ENCODE measurements around the gene PTOV1. TPM values are rescaled to one million over a fixed set of nuclear protein-coding genes. Genes with fewer than 3 reads are reported as not detected.

PTOV1 gene
- total RNA-seq, 3 donors from 2014 or later, result 92.8 to 171 (median 107) TPM

GRCh38 chr19:49837425-49837824, 13.5 kb upstream of the PTOV1 start:
- no peak for ATAC-seq

GRCh38 chr19:49838885-49839588, 11.9 kb upstream of the PTOV1 start:
- intact Hi-C loops (cut with DNase I, micrococcal nuclease), result no loop called here
- Histone ChIP-seq H3K9me3 (no peaks in the 10 kb centered on the region), H3K36me3 (ENCODE audit: low read depth) (peaks cover 6% of the 10 kb centered on the region), H3K4me1 (ENCODE audit: low read depth) (no peaks in the 10 kb centered on the region), H3K4me3 (no peak overlapping the region)
- DNase-seq (no peak), ATAC-seq (no peak)
- no peak for TF ChIP-seq CTCF (IDR thresholded peaks at IDR 0.05)

More at GRCh38 chr19:49837425-49837824, 13.5 kb upstream of the PTOV1 start:
- intact Hi-C loops (cut with DNase I, micrococcal nuclease), result no loop called here
- no peaks in the 10 kb centered on the region for H3K9me3 ChIP-seq
- H3K36me3 ChIP-seq (ENCODE audit: low read depth), result peaks cover 6% of the 10 kb centered on the region
- H3K4me1 ChIP-seq (ENCODE audit: low read depth), result no peaks in the 10 kb centered on the region
- DNase-seq, result no peak
- no peak overlapping the region for H3K4me3 ChIP-seq
- TF ChIP-seq CTCF (IDR thresholded peaks at IDR 0.05), result no peak

- Histone ChIP-seq H3K4me1 (ENCODE audit: low read depth) (no peaks in the 10 kb centered on the region), H3K4me3 (no peak overlapping the region), H3K9me3 (no peaks in the 10 kb centered on the region), H3K36me3 (ENCODE audit: low read depth) (peaks cover 6% of the 10 kb centered on the region)
- DNase-seq, result no peak
- no peak for TF ChIP-seq CTCF (IDR thresholded peaks at IDR 0.05)
- no peak for ATAC-seq
- intact Hi-C loops (cut with DNase I, micrococcal nuclease), result no loop called here
These were observed 11.2 kb upstream of the PTOV1 start for GRCh38 chr19:49839713-49840112.

GRCh38 chr19:49840321-49840720, 10.6 kb upstream of the PTOV1 start:
- no peak overlapping the region for H3K4me3 ChIP-seq
- intact Hi-C loops (cut with DNase I, micrococcal nuclease), result no loop called here
- DNase-seq, result no peak

GRCh38 chr19:49840736-49841249, 10.2 kb upstream of the PTOV1 start:
- DNase-seq, result no peak
- Histone ChIP-seq H3K9me3 (no peaks in the 10 kb centered on the region), H3K4me3 (no peak overlapping the region), H3K4me1 (ENCODE audit: low read depth) (no peaks in the 10 kb centered on the region), H3K36me3 (ENCODE audit: low read depth) (no peaks in the 10 kb centered on the region)
- intact Hi-C loops (cut with DNase I, micrococcal nuclease), result no loop called here
- TF ChIP-seq CTCF (IDR thresholded peaks at IDR 0.05), result no peak
- no peak for ATAC-seq

More at GRCh38 chr19:49840321-49840720, 10.6 kb upstream of the PTOV1 start:
- no peaks in the 10 kb centered on the region for H3K4me1 ChIP-seq (ENCODE audit: low read depth)
- no peak for ATAC-seq
- H3K36me3 ChIP-seq (ENCODE audit: low read depth), result peaks cover 2% of the 10 kb centered on the region
- no peak for TF ChIP-seq CTCF (IDR thresholded peaks at IDR 0.05)
- no peaks in the 10 kb centered on the region for H3K9me3 ChIP-seq

All from mucosa of descending colon (tissue), 3 donors.